GM18502 (cell line): ENCODE results near the gene PRR29.
"Not testable (repeated sequence)": the region's sequence is repeated elsewhere in the genome, so short reads cannot be mapped to it uniquely, and the experiment has no call there.

ENCODE experiments used
- ATAC-seq: cut with Tn5 transposase; IDR thresholded peaks from one replicate; pipeline ENCODE4 v1.9.1; 2021; ENCODE audit warnings: mild to moderate bottlenecking; ENCODE audit not compliant: unreplicated experiment, poor library complexity

Gene PRR29

DNA sequence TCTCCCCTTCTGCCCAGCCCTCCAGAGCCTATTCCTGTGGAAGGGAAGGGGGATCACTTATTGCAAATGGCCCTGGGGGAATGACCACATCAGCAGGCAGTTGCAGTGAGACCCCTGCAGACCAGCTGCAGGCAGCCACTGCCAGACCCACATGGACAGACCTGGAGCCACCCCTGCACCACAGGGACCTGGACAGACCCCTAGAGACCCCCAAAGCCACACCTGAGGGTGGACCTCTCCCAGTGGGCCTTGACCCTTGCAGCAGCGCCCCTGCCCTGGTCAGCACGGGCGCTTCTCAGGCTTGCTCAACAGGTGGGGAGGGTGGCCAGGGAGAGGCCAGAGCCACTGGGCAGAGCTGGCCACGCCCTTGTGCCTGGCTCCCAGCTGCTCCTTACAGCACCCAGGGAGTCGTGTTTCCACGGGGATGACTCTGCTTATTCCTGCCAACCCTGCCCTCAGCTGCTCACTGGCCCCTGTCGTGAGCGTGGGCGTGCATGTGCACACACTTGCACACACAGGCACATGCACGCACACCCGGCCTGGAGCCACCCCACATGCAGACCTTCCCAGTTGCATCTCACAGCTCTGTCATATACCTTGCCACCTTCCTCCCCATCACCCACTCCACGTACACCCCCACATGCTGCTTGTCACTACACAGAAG, 24.1 kb upstream of the PRR29 start:
- ATAC-seq, result no peak

DNA sequence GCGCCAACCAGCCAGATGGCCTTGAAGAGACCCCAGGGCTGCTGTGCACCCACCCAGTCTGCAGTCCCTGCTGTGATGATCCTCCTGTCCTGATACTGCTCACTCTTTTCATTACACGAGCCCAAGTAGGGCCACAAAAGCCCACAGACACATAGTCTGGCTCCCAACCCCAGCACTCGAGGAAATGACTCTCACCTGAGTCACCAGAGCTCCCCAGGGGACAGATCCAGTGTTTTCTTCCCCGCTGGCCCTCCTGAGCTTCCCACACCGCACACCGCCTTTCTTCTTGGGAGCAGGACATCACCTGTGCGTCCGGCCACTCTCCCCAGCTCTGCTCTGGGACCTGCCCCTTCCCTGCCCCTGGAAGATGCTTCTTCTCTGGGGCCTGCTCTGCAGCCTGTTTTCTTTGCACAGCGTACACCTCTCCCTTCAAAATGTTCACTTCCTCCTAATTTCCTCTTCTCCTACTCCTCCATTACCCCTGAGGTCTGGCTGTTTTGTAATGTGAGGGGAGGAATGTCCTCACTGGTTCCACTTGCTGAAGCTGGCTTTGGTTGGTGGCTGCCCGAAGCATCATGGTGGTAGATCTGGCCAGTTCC, 23.5 kb upstream of the PRR29 start:
- ATAC-seq, result no peak

DNA sequence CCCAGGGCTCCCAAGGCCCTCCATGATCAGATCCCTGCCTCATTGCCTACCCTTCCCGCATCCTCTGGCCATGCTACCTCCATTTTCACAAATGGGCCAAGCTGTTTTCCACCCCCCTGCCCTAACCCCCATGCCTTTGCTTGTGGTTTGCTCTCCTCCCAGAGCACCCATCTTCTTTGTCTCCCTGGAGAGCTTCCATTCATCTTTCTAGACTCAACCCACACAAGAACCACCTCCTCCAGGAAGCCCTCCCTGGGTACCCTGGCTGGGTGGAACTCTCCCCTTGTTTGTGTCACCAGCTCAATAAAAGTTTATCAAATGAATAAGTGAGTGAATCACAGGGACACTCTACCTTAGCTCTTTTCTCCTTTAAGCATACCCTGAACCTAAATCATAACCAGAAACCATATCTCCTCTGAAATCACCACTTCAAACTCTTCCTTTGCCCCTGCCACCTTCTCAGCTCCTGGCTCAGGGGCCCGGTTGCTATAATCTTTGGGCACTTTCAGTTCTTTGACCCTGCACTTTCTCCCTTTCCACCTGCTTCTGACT, 22.5 kb upstream of the PRR29 start:
- no peak for ATAC-seq

DNA sequence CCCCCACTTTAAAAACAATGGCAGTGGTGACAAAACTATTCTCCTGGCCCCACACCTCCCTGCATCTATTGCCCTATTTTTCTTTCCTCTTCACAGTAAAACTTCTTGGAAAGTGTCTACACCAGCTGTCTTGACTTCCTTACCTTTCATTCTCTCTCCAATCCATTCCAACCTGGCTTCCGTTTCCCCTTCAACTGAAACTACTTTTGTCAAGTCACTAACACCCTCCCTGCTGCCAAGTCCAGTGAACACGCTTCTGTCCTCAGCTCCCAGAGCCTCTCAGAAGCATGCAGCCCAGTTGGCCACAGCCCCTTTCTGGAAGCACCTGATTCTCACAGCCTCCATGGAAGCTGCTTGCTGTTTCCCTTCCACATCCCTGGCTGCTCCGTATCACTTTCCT, 21.4 kb upstream of the PRR29 start:
- ATAC-seq, result no peak

DNA sequence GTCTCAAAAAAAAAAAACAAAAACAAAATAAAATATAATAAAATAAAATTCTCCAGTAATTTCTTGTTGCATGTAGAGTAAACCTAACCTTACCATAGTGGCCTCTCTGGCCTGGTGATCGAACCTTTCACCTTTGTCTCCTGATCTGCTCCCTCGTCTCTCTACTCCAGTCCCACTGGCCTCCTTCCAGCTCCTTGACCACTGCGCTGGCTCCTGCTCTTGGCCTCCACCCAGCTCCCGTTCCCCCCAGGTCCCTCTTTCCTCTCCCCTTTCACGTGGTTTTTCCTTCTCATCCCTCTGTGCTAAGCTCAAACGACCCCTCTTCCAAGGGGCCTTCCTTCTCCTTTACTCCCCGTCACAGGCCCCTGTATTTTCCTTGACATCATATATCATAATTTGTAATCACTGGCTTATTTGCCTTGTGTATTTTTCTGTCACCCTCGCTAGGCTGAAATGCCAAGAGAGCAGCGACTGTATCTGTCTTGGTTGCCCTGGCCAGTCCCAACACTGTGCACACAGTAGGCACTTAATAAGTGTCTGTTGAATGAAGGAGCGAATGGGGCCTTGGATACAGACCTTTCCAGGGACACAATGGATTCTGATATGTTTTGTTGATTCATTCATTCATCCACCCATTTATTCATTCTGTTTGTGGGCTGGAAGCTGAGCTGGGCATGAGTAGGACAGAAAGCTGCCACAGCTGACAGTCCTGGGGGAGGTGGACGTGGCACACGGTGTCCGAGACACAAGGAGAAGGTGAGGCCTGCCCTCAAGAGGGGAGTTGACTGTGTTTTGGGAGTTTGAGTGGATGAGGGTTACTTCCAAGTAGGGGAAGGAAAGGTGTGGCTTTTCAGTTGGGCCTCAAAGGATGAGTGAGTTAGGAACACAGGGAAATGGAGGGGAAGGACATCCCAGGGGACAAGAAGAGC, 19.6 kb upstream of the PRR29 start:
- ATAC-seq, result no peak

DNA sequence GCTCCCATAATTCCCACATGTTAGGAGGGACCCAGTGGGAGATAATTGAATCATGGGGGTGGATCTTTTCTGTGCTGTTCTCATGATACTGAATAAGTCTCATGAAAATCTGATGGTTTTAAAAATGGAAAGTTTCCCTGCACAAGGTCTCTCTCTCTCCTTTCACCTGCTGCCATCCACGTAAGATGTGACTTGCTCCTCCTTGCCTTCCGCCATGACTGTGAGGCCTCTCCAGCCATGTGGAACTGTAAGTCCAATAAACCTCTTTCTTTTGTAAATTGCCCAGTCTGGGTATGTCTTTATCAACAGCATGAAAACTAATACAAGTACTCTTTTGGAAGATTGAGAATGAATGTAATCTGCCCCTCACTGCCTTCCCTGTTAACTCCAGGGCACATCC, 15.5 kb upstream of the PRR29 start:
- ATAC-seq, result not testable (repeated sequence)

DNA sequence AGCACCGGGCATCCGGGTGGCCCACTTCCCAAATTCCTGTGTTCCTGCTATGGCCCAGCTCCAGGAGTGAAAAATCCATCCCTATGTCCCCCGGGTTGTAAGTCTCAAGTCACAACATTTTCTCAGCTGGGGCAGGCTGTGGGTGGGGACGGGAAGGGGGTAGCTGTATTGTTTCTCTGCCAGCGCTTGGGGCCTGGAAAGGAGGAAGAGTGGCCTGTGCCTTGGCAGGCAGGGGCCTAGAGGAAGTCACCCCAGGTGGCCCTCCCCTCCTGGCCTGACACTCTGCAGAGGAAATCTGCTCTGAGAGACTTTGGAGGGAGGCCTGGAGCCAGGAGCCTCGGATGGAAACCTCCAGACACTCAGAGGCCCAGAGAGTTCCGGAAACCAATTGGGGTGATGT, 14.8 kb upstream of the PRR29 start:
- ATAC-seq, result no peak

DNA sequence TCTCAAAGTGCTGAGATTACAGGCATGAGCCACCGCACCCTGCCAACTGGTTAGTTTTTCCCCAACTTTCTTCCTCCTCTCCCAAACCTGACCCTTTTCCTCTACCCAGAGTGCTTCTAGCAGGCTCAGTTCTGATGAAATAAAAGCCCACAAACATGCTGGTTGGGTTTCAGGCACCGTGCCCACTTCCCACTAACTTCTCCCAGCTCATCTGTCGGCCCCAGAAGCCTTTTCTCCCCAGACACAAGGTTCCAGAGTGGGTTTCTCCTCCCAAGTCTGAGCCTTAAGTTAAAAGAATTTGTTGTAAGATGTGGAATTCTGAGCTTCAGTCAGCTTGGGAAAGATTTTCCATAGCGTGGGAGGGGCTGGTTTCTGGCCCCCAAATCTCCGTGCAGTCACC, 13.9 kb upstream of the PRR29 start:
- ATAC-seq, result no peak

DNA sequence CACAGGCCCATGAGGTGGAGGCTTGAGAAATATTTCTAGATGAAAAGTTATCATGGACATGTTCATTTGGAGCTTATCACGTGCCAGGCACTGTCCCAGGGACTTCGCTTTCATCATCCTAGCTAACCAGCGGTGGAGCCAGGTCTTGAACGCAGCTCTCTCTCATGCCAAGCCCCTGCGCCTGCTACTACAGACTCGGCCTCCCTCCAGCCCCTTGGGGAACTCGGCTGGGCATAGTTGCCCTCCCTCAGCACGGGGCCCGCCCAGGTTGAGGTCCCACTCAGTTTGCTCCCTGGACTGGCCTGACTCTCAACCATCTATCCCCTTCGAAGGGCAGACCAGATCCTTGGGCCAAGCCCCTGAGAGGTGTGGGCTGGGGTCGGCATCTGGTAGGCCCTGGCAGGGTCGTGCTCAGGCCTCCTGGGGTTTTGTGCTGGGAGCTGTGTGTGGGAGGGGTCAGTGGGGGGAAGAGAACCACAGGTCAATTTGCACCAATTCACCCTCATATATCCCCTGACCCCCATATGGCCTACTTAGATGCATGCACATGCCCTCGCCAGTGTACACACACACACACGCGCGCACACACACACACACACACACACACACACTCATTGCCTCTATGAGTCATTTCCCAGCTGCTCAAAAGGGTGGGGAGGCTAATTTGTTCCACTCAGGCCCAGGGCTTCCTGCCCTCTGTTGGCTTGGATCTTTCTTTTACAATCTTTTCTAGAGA, 13.3 kb upstream of the PRR29 start:
- ATAC-seq, result no peak

DNA sequence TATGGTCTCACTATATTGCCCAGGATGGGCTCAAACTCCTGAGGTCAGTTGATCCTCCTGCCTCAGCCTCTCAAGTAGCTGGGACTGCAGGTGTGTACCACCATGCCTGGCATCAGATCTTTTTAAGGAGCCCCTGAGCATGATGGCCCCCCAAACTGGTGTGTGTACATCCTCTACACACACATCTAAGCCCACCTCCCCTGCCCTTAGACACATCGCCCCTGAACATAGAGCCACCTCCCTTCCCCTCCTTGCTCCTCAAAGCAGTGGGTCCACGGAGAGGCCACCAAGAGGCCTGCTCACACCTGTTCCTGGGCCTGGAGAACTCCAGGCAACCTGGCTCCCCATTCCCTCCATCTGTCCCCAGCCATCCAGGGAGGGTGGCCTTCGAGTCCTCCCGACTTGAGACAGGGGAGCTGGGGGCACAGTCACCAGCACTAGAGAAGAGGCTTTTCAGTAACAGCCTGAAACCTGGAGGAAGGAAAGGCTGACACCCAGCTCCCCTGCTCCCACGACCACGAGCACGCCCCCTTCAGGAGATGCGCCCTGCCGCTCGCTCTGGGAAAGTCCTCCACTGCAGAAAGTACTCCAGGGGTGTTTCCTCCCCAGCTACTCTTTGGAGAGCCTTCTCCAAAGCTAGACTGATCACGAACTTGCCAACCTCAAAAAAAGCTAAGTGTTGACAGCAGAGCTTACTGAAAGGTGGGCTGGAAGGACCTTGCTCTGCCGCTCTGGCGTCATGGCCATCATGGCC, 12.6 kb upstream of the PRR29 start:
- no peak for ATAC-seq

DNA sequence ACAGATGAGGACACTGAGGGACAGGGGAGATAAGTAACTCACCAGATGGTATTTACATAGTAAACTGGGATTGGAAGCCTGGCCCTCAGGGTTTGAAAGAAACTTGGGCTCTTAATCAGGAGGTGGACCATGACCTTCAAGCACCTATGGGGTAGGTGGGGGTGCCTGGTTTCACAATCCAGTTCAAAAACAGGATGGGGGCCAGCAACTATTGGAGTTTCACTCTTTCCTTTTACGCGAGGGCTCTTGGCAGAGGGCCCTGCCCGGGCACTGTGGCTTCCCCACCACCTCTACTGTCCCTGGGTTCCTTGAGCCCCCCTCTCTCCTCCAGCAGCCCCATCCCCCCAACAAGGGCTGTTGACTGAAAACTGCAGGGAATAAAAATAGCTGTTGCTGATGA, 11.3 kb upstream of the PRR29 start:
- no peak for ATAC-seq

DNA sequence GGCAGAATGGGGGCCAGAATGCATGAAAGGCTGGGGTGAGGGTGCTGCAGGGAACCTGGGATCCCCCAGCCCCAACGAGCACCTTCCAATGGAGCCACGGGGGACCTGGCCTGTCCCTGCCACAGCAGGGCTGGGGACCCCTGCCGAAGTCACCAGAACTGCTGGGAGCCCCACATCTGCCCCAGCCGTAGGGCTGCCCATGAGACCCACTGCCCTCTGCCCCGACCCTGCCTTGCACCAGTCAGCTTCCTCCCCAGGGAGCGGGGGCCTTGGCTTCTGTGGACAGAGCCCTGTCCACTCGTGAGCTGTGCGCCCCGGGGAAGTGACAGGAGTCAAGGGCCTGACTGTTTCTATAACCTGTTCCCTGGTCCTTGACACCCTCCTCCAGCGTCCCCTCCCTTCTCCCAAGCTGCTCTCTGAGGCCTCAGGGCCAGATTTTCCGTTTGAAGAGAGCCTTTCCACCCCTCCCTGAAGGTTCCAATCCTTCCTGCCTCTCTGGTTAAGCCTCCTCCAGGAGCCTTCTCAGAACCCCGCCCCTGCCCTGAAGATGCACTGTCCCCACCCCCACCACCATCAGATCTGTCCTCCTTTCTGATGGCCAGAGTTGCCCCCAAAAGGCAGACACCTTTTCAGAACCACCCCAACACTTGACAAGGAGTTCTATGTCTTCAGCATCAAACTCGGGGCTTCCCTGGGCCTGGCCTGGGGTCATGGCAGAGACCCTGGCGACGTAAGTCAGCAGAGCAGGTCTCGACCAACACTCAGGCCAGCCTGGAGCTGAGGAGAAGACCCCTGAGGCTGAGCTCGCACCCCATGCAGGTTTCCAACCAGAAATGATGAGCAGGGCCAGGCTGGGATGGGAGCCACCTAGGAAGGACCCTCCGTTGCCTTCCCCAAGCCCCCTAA, 10.7 kb upstream of the PRR29 start:
- ATAC-seq, result no peak

DNA sequence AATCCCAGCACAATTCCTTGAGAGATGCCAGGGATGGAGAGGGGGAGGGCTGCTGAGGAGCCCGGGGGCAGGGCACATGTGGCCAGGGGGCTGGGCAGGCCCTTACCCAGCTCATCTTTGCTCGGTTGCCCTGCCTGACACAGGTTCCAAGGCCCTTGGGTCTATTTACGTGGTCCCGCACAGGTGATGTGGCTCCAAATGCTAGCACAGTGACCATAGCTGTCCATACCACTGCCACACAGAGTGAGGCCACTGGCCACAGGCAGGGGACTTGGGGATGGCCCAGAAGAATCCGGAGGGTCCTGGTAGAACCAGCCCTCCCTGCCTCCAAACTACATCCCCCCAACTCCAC, 10.0 kb upstream of the PRR29 start:
- no peak for ATAC-seq

DNA sequence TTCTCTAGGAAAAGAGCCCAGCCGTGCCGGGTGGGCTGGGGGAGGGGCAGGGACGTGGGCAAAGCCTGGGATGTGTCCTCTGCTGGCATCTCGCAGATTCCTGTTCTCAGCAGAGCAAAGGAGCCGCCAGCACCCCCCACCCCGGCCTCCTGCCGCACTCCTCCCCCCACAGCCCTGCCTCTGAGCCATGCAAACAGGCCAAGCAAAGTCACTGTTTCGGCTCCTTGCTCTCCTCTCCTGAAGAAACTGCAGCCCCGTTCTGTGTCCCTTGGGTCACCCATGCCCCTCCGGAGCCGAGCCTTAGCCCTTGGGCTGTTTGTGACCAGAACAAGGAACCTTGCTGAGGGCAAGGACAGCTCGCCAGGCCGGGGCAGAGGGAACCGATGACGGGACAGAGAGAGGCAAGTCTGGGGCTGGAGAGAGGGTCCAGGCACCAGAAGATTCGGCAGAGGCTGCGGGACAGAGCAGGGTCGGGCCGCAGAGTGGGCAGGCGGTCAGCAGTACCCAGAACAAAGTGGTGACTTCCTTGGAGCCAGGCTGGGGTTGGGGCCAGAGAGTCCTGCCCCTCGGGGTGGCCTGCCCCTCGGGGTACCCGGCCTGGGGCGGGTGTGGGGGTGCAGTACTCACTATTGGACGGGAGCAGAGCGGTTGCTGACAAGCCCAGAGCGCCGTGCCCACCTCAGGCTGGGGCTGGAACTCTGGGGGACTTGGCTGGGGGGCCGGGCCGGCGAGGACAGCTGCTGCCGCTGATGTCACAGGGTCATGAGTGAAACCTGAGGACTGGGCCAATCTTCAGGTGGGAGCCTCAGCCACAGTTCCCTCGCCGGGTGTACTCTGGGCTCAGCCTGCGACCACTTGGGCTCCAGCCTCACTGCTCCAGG, 9.2 kb upstream of the PRR29 start:
- no peak for ATAC-seq

DNA sequence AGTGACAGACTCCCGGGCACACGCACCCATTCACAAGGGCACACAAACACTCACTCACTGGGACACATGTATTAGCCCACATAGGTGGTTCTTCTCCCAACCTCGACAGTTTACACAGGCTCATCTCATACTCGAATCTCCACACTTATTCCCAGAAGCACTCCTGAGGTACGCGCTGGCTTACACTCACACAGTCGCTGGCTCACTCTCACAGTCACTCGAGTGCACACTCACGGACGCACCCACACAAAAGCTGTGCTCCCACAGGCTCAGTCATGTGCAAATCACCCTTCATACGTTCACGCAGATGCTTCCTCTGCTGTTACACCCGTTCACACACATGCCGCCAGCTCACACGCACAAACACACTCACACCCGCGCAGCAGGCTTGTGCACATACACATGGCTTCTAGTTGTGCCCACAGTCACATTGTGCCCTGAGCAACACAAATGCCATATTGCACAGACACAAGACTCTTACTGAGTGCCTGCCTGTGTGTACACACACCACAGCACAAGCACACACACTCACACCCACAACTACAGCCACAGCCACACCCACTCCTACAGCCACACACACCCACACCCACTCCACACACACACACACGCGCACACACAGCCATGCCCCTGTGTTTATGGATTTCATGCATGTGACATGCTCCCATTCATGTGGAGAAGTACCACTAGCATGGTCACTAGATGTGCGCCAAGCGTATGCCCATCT, 8.4 kb upstream of the PRR29 start:
- no peak for ATAC-seq

DNA sequence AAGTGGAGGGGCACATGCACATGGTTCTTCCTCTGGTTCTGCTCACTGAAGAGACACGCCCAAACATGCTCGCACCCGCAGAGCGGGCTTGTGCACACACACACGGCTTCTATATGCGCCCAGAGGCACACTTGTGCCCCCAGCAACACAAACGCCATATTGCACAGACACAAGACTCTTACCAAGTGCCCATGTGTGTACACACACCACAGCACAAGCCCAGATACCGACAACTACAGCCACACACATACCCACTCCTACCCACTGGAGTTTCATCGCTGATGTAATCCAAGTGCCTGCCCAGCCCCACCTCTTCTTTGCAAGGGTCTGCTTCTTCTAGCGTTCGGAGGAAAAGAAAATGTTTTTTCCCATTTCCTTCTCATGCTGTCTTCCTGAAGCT, 6.5 kb upstream of the PRR29 start:
- ATAC-seq, result no peak

DNA sequence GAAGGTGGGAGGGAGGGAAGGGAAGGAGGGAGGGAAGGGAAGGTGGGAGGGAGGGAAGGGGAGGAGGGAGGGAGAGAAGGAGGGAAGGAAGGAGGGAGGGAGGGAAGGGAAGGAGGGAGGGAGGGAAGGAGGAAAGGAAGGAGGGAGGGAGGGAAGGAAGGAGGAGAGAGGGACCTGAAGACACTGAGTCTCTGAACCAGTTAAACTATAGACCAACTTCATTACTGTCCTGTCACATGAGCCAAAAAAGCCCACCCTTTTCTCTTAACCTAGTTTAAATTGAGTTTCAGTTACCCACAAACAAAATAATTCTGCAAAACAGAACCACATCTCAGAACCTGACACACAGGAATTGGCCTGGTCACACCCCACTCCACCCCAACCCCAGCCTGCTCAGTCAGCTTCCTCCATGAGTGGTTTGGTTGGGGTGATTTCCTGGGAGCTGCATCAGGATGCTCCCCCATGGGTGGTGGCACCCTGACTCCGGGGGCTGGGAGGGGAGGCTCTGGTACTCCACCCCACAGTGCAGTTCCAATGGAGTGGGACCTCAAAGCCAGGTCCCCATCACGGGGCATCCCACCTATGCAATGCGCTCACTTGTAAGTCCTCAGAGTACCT, 4.7 kb upstream of the PRR29 start:
- no peak for ATAC-seq
